Bone marrow (tissue), 2 donors: Measurements from ENCODE around the gene CD96.

ENCODE experiments used
- DNase-seq, 2 donors: peaks; one replicate each; lab custom pipeline; 2025; lab: John Stamatoyannopoulos, UW

The CD96 gene

GRCh38 chr3:111676211-111677006, 134.4 kb downstream of the CD96 start:
- DNase-seq: no peak

GRCh38 chr3:111677007-111677392, 135.0 kb downstream of the CD96 start:
- no peak for DNase-seq

GRCh38 chr3:111681661-111682426, 139.8 kb downstream of the CD96 start:
- no peak for DNase-seq

GRCh38 chr3:111684640-111685039, 142.6 kb downstream of the CD96 start:
- no peak for DNase-seq

GRCh38 chr3:111688190-111688800, 146.3 kb downstream of the CD96 start:
- no peak for DNase-seq

GRCh38 chr3:111690242-111690641, 148.2 kb downstream of the CD96 start:
- DNase-seq: no peak

- no peak for DNase-seq
Measured at GRCh38 chr3:111691293-111691909, 149.4 kb downstream of the CD96 start.

- no peak for DNase-seq
Measured at GRCh38 chr3:111692593-111693552, 150.9 kb downstream of the CD96 start.

GRCh38 chr3:111694471-111694870, 152.5 kb downstream of the CD96 start:
- no peak for DNase-seq

- no peak for DNase-seq
Measured at GRCh38 chr3:111695636-111696117, 153.7 kb downstream of the CD96 start.

GRCh38 chr3:111700054-111700453, 158.1 kb downstream of the CD96 start:
- no peak for DNase-seq

GRCh38 chr3:111701292-111701906, 159.4 kb downstream of the CD96 start:
- no peak for DNase-seq
